Stimulated activated CD8-positive, alpha-beta memory T cell treated with anti-CD3 and anti-CD28 coated beads, Interleukin-4, amount 100 ng/mL, for 48 hours (primary cell): ENCODE results near the gene PHLDB1.

Source experiments
- DNase-seq: peaks from one replicate; pipeline ENCODE4 v3.0.0-alpha.2; 2020

PHLDB1 gene

DNA sequence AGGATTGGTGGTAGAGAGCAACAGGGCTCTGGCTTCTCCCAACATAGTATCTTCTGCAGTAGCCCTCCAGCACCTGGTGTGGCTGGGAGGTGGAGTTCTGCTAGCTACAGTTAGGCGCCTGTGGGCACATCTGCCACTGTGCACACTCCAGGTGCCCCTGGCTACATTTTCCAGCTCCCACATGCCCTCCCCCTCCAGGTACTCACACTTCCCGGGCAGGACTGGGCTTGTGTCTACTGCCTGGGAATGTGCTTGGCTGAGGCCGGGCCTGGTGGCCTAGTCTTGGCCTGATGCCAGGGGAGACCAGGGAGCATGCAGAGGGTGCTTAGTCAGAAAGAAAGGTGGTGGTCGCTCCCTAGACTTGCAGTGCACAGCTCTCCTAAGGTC lies 15.8 kb downstream of the PHLDB1 start:
- no peak for DNase-seq

DNA sequence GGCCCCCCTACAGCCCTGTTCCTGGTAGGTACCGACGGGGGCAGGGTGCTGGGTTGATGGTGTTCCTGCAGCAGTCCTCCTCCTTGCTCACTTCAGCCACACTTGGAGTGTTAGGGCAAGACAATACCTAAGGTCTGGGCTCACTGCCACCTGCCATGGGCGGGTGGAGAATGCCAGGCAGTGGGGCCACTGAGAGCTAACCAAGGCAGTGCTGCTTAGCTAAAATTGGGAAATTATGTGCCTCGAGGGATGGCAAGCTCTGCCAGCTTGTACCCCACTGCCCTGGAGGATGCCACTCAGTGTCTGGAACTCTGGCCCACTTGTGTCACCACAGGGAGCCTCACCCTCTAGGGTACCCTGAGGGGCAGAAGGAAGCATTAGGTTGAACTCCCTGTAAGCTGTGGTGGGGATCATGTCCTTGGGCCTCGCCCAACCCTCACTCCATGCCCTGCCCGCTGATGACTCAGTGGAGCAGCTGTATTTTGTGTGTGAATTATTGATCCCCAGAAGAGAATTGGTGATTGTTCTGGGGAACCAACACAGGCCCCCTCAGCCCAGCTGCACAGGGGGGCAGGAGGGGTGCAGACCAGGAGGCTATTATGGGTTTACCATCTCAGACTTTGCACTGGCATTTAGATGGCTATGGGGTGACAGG lies 17.7 kb downstream of the PHLDB1 start:
- DNase-seq = no peak

DNA sequence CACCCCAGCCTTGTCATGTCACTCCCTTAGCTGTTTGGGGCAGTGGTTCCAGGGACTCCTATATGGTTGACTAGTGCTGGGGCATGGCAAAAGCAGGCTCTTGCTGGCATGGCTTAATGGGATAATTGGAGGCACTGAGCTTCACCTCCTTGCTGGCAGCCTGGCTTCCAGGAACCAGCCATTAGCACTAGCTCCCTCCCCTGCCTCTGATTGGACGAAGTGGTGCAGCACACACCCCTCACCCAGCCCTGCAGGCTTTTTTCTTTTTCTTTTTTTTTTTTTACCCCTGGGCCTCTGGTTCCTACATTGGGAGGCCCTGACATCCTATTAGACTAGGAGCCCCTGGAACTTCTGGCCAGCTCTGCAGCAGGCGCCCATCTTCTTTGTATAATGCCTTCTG lies 18.6 kb downstream of the PHLDB1 start:
- DNase-seq = no peak

DNA sequence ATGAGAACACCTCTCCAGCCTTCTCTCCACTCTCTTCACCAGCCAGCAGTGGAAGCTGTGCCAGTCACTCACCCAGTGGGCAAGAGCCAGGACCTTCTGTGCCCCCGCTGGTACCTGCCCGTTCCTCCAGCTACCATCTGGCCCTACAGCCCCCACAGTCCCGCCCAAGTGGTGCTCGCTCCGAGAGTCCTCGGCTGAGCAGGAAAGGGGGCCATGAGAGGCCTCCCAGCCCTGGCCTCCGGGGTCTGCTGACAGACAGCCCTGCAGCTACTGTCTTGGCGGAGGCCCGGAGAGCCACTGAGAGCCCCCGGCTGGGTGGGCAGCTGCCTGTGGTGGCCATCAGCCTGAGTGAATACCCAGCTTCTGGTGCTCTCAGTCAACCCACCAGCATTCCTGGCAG lies 20.2 kb downstream of the PHLDB1 start:
- DNase-seq = no peak

DNA sequence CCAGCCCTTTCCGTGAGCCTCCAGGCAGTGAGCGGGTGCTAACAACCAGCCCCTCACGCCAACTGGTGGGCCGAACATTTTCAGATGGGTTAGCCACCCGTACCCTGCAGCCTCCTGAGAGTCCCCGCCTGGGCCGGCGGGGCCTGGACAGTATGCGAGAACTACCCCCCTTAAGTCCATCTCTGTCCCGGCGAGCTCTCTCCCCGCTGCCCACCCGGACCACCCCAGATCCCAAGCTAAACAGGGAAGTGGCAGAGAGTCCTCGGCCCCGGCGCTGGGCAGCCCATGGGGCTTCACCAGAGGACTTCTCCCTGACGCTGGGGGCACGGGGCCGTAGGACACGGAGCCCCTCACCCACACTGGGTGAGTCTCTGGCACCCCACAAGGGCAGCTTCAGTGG lies 20.6 kb downstream of the PHLDB1 start:
- DNase-seq = no peak

DNA sequence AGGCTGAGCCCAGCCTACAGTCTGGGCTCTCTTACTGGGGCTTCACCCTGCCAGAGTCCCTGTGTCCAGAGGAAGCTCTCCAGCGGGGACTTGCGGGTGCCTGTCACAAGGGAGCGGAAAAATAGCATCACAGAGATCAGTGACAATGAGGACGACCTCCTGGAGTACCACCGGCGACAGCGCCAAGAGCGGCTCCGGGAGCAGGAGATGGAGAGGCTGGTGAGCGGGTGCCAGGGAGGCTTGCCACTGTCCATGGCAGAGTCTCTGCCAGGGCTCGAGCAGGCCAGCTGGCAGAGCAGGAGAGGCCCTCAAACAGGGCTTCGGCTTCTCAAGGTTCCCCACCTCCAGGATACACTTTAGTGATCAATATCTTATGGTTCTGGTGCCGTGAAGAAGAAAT lies 21.0 kb downstream of the PHLDB1 start:
- DNase-seq = no peak

DNA sequence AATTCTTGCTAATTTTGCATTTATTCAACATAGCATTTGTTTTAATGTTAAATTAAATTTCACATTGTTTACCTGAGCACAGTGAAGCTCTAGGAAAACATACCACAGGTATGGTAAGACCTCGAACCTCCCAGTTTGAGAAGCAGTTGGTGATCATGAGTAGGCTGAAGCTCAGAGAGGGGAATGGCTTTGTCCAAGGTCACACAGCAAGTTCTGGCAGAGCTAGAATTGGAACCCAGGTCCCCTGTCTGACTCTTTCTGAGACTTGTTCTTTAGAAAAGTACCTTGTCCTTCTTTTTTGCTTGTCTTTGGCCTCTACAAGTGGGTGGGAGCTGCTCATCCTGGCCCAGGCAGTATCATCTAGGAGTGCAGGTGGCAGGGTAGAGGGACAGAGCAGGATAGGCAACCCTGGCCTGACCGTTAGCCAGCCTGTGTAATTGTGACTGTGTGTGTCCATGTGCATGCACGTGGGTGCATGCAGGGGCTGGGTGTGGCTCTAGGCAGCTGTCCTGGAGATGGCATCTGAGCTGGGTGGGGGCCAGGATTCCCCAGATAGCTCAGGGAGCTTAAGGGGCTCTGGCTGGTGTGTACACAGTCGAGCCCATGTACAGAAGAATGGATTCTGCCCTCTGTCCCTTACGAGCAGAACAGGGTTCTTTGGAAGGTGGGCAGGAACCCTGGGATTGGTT lies 21.6 kb downstream of the PHLDB1 start:
- DNase-seq = no peak

DNA sequence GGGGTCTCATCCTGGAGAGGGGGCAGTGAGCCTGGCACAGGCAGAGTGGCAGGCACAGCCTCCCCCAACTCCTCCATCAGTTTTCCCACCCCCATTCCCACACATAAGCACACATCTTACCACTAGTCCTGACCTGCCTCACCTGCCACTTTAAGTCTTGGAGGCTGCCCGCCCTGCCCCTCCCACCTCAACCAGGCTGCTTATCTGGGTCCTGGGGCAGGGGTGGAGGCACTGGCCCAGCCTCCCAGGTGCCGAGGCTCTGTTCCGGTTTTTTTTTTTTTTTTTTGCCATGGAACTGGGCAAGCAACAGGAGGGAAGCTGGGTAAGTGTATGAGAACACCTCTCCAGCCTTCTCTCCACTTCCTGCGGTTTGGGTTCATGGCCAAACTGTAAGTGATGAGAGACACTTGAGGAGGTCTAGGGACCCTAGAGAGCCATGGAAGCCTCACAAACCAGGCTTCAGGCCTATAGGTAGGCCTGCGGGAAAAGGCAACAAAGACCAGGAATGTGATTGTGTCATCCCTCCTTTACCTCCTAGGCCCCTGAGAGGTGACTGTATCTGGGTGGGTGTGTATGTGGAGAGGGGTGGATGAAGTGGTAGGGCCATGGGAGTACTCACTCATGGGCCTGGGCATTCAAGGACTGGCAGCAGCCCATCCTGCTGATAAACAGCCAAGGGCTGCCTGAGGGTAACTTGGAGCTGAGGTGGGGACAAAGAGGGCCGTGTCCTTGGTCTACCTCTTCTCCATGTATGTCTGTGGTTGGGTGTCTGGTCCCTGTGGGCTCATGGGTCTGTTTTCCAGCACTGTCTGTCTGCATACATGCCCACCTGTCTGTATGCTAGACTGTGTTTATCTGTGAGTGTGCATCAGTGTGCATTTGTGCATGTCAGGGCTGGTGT lies 22.6 kb downstream of the PHLDB1 start:
- no peak for DNase-seq

DNA sequence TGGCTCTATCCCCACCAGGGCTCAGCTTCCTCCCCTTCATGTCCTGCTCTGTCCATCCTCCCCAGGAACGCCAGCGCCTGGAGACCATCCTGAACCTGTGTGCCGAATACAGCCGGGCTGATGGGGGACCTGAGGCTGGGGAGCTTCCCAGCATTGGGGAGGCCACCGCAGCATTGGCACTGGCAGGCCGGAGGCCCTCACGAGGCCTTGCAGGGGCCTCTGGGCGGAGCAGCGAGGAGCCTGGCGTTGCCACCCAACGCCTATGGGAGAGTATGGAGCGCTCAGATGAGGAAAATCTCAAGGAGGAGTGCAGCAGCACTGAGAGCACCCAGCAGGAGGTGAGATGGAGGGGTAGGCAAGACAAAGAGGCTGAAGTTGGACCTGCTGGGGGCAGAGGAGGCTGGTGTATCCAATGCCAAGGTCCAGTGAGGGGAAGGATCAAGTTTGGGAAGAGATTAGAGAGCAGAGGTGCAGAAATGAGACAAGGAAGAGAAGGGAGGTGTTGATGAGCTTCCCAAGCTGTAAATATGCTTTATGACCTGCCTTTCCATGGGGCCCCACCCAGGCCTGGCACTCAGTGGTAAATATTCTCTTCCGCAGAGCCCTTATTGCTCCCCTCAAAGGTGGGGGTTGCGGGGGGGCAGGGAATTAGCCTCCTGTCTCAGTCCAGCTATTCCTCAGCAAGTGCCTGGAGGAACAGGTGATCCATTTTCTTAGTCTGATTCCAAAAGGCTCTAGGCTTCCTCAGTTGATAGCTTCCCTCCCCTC lies 23.9 kb downstream of the PHLDB1 start:
- DNase-seq = no peak

DNA sequence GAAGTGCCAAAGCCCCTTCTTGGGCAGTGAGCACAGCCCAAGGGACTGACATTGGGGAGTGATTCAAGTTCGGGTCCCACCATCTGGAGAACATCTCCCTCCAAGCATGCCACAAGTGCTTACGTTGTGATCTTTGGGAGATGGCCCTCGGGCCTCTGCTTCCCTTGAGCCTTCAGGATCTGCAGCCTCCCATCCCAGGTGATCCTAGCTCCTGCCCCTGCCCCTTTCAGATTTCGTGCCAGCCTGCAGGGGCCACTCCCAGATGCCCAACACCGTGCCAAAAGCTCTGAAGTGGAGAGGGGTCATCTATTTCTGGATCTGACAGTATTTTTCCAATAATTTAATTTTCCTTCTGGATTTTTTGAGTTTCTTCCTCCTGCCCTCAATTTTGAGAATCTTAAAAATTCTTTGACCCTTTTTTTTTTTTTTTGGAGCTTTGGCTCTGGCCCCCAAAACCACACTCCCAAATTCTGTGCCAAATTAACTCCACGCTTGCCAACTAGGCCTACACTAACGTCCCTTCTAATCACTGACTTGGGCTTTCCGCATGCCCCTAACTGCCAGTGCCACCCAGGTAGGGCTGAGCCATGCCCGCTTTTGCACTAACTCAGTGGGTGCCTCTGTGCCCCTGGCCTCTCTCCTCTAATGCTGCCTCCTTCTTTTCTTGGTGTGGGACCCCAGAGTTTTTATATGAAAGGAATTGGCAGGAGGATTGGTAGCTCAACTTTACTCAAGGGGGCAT lies 25.3 kb downstream of the PHLDB1 start:
- no peak for DNase-seq

DNA sequence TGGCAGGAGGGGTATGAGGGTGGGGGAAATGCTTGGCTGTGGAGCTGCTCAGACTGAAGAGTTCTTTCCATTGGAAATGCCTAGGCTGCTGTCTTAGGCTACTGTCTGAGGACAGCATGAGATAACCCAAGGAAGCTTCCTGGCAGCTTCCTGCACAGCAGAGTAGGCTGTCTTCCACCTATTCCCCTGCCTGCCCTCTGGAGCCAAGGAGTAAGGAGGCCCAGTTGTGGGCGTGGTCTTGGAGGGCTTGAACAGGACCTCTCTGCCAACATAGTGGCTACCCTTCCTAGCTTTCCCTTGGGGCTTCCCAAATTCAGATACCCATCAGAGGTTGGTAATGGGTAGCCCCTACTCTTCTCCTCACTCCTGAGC lies 25.9 kb downstream of the PHLDB1 start:
- DNase-seq = no peak

DNA sequence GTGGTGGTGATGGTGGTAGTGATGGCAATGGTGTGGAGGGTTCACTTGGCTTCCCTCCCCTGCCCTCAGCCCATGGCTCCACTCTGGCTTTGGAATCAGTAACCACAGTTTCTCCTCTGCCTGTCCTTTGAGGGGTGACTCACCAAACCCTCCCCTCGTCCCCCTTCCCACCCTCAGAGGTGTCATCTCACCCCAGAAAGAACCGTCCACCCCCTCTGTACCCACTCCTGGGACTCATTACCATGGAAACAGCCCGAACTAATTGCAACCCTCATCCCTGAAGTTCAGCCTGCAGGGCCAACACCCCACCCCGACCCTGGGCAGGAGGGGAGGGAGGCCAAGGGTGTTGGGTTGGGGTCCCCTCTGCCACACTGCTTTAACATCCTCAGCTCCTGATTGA lies 26.6 kb downstream of the PHLDB1 start:
- DNase-seq = no peak

DNA sequence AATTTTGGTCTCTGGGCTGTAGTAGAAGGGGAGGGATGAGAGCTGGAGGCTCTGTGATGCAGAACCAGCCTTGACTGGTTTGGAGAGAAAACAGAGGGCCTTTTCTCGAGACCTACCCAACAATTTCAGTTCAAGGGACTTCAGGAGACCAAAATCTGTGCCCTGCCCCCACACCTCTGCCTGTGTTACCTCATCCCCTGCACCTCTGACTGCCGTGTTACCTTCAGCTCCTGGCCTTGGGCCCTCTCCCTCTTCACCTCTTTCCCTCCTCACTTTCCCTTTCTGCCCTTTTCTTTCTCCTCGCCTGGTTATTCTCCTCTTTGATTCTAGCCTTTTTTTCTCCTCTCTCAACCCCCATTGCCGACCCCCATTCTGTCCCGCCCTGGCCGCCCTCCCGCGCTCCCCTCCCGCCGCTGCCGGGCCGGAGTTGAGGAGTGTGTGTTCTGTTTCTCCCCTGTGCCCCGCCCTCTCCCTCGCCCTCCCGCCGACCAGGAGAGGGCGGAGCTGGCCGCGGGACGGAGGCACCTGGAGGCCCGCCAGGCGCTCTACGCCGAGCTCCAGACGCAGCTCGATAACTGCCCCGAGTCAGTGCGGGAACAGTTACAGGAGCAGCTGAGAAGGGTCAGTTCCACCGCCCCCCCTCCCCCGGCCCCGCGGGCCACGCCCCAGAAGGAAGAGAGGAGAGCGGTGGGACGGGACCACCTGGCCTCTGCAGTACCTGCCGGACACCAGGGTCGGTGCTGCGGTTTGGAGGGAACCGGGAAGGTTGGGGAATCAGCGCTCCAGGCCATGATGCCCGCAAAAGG lies 27.2 kb downstream of the PHLDB1 start:
- no peak for DNase-seq

DNA sequence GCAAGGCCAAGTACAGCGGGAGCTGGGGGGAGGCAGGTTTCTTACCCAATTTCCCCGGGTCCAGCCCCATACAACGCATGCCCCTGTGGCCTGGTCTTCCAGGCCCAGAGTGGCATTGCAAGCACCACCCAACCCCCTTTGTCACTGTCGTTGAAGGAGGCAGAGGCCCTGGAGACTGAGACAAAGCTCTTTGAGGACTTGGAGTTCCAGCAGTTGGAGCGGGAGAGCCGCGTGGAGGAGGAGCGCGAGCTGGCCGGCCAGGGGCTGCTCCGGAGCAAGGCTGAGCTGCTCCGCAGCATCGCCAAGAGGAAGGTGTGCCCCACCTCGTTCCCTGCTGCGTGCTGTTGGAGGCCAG lies 27.8 kb downstream of the PHLDB1 start:
- DNase-seq = no peak

DNA sequence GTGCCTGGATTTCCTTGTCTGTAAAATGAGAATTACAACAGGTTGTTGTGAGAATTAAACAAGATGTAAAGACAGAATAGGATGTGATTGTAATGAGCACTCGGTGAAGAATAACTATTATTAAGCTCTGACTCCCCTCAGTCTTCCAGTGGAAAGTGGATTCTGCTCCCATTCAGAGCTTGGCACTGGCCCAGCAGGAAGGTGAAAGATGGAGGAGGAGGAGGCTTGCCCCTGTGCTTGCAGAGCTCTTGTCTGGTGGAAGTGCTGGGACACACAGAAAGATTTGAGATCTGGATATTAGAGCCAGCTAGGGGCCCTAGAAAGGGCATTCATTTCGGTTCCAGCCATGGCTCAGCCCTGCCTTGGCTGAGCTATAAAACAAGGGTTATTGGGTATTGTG lies 28.2 kb downstream of the PHLDB1 start:
- no peak for DNase-seq

DNA sequence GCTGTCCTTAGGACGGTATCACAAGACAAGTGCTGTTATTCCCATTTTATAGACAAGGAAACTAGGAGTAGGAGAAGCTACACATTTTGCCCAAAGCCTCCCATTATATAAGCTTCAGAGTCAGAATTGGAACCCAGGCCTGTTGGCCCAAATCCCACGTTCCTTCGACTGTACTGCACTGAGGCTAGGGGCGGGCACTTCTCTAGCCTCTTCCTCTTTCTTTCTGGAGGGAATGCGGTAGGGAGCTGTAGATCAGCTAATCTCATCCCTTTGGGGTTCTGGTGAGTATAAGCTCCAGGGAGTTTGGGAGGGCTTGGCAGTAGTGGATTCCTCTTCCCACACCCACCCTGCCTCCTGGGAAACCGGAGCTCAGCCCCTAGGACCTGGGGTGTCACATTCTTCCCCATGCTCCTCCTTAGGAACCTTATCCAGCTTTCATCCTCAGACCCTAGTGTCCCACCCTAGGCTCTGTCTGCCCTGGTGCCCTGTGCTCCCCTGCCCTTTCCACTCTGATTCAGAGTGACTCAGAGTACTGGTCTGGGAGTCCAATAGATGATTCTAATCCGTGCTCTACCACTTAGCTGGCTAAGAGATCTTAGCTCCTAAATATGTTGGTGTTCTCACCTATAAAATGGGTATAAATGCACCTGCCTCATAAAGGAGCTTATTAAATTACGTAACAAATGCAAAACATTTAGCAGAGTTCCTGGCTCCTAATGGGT lies 29.3 kb downstream of the PHLDB1 start:
- DNase-seq = no peak

DNA sequence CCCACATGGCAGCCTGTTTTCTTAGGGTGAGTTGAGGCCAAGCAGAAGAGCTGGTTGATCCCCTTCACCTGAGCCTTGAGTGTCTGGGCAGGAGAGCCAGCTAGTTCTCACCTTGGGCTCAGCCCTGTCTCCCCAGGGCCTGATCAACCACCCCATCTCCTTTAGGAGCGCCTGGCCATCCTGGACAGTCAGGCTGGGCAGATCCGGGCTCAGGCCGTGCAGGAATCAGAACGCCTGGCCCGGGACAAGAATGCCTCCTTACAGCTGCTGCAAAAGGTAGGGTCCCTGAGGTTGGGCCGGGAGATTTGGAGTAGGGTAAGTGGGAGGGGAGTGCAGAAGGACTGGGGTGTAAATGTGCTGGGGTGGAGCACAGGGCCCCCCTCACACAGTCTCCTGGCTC lies 31.3 kb downstream of the PHLDB1 start:
- DNase-seq = no peak

DNA sequence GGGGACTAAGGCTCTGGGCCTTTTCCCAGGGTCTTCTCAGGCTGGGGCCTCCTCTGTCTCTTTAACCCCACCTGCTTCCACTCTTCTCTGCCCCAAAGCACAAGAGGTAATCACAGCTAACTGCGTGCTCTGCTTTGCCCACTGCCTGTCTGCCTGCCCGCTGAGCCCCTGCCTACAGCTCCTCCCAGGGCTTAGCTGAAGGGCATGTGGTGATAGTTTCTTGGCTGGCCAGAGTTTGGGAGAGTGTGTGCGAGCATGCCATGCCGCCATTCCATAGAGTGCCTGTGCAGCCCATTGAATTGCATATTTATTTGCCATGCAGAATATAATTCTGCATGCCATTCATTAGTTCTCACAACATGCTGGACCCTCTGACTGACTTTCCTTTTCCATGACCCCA lies 32.5 kb downstream of the PHLDB1 start:
- DNase-seq = no peak

DNA sequence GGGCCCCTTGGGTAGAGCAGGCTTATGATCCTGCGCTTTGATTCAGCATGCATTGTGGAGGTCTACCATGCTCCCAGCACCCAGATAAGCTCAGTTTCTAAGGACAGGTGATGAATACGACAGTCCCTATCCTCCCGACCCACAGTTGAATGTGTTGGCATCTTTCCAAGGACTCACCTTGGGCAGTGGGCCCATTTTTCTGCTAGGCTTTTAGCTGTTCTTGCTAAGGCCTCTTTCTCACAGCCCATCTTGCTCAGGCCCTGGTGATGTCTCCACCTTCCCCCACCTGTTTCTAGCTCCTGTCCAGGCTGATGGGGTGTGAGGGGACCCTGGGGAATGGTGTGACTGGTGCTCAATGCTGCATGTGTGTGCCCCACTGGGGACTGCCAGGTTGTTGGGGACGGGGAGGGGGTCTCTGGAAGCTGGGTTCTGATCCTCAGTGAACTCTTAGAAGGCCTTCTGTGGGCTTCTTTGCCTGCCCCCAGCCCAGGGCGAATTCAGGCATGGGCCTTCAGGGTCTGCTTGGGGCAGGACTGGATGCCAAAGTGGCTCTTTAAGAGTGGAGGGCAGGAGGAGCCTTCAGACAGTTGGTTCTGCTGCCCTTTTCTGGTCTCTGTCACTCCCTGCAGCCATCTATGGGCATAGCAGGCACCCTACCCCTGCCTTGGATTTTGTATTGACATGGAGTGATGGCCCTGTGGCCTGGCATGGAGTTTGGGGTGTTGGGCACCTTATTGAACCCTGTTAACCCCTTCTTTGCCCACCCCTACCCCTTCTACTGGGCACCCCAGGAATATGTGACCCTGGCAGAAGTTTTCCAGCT lies 33.1 kb downstream of the PHLDB1 start:
- no peak for DNase-seq

DNA sequence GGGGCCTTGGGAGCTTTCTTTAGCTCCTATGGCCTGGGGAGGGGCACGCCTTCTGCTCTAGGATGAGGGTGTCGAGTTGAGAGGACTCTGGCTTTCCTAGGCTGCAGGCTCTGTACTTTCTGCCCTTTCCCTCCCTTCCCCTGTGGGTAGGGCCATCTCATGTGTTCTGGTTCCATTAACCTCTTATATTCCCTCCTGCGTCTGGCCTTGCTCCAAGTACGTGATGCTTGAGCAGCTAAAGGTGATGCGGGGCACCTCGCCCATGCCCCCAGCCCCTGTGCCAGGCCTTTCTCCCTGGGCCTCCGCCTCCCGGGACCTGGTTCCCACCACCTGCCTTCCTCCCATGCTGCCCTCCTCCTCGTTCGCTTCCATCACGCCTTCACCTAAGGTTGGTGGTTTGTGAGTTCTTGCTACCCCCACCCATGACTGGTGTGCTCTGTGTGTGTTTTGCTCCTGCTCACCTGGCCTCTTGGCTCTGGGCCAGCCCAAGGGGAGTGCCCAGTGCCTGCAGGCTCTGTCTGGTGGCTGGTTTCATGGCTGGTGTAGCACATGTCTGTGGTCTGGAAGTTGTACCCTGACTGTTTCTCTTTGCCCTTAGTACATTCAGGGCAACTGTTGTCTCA lies 34.1 kb downstream of the PHLDB1 start:
- no peak for DNase-seq
